Stimulated activated naive CD8-positive, alpha-beta T cell treated with anti-CD3 and anti-CD28 coated beads, Interleukin-15, Interleukin-2, amounts not matched to agents 100 ng/mL and 50 ng/mL, for 24 hours (primary cell): ENCODE measurements around the gene MAST1.
A peak's percentile ranks its signal among the peaks of the same experiment; 100 is the strongest.
"Not testable (repeated sequence)": the region's sequence is repeated elsewhere in the genome, so short reads cannot be mapped to it uniquely, and the experiment has no call there.

ENCODE experiments used
- H3K27ac Mint-ChIP-seq: one replicate; pipeline ENCODE4 v1.8.0; 2021; ENCODE audit warnings: mild to moderate bottlenecking, mixed read lengths
- H3K27me3 Mint-ChIP-seq: one replicate; pipeline ENCODE4 v1.8.0; 2021; ENCODE audit warnings: mixed read lengths
- H3K36me3 Mint-ChIP-seq: one replicate; pipeline ENCODE4 v1.8.0; 2021; ENCODE audit warnings: low read depth, mixed read lengths
- H3K4me1 Mint-ChIP-seq: one replicate; pipeline ENCODE4 v1.8.0; 2021; ENCODE audit warnings: low read depth, mixed read lengths
- H3K4me3 Mint-ChIP-seq: one replicate; pipeline ENCODE4 v1.8.0; 2021; ENCODE audit warnings: mild to moderate bottlenecking, mixed read lengths
- H3K9me3 Mint-ChIP-seq: one replicate; pipeline ENCODE4 v1.8.0; 2021; ENCODE audit warnings: mixed read lengths

Gene MAST1

DNA sequence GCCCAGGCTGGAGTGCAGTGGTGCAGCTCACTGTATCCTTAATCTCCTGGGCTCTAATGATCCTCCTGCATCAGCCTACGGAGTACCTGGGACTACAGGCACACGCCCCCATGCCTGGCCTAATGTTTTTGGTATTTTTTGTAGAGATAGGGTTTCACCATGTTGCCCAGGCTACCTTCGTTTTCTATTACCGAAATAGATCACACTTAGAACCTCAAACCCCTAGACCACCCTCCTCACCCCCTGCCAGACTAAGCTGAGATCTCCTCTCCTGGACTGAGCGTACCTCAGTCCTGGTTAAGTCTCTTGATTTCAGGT lies 48.3 kb downstream of the MAST1 start:
- peak overlapping the region; percentile 38 for H3K27ac Mint-ChIP-seq
- peaks cover 31% of the 10 kb centered on the region for H3K4me1 Mint-ChIP-seq
- H3K36me3 Mint-ChIP-seq: no peaks in the 10 kb centered on the region
- no peaks in the 10 kb centered on the region for H3K27me3 Mint-ChIP-seq
- peak overlapping the region; percentile 60 for H3K4me3 Mint-ChIP-seq
- H3K9me3 Mint-ChIP-seq: no peaks in the 10 kb centered on the region

DNA sequence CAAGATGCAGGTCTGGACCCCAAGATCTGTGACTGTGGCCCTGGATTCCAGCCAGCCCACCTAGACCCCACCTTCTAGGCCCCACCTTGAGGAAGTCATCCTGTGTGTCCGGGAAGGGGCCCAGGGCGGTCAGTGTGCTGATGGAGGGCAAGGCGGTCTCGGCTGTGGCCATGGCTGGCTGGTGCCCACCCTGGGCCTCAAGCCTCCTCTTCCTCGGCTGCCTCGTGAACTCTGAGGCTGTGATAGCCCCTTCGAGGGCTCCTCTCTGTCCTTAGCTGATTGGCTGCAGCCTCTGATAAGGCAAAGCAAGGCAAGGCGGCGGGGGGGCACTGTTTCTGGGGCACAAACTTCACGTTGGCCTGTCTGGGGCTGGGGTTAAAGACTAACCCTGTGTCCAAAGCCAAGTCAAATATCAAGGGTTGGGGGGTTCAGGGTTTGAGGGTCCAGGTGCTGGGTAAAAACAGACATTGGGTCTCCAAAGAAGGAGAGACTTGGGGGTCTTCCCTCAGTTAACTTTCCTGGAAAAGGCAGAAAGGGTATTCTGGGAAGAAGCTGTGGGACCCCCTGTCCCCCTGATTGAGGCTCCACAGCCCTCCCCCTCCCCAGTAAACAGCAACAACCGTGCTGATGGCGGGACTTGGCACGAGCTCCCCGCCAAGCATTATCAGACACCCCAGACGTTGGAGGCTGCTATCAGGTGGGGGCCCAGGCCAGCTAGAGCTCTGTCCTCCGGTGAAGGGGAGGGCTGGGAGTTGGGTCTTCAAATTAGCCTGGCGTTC lies 48.8 kb downstream of the MAST1 start, which contains the start of gene KLF1:
TSS of gene KLF1 (minus strand) at position 233 of the 779 bp plus-strand sequence. CDS start at position 172, 61 bp downstream.
- Mint-ChIP-seq H3K4me1 (peaks cover 34% of the 10 kb centered on the region), H3K27ac (peak within 1 kb of the TSS; percentile 38), H3K27me3 (no peaks in the 10 kb centered on the region), H3K36me3 (no peaks in the 10 kb centered on the region), H3K4me3 (peak within 1 kb of the TSS; percentile 60), H3K9me3 (no peaks in the 10 kb centered on the region)

DNA sequence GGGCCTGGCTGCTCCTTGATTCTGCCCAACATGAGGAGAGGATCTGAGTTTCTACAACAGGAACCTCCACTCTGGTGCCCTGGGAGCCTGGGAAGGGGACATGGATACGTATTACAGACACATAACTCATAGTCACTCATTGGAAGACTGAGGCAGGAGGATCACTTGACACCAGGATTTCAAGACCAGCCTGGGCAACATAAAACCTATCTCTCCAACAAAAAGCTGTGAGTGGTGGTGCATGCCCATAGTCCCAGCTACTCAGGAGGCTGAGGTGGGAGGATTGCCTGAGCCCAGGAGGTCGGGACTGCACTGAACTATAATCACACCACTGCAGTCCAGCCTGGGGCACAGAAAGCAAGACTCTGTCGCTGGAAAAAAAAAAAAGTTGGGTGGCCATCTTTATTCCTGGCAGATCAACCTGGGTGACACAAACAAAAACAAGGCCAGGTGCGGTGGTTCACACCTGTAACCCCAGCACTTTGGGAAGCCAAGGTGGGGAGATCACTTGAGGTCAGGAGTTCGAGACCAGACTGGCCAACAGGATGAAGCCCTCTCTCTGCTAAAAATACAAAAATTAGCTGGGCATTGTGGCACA lies 49.8 kb downstream of the MAST1 start:
- Mint-ChIP-seq H3K9me3 (no peaks in the 10 kb centered on the region), H3K4me3 (no peak overlapping the region), H3K4me1 (peaks cover 31% of the 10 kb centered on the region), H3K36me3 (peaks cover under 1% of the 10 kb centered on the region), H3K27me3 (no peaks in the 10 kb centered on the region), H3K27ac (no peak overlapping the region)

DNA sequence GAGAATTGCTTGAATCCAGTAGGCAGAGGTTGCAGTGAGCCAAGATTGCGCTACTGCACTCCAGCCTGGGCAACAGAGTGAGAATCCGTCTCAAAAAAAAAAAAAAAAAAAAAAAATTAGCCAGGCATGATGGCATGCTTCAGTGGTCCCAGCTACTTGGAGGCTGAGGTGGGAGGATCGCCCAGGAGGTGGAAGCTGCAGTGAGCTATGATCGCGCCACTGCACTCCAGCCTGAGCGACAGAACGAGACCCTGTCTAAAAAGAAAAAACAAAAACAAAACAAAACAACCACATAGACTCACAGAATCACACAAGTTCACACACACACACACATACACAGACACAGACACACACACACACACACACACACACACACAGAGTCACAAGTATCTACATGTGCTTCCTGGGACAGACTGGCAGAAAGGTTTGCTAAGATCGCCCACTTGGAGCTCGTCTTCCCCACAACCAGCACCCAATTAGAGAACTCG lies 52.0 kb downstream of the MAST1 start:
- H3K4me3 Mint-ChIP-seq: peak overlapping the region; percentile 99
- H3K36me3 Mint-ChIP-seq: peaks cover 21% of the 10 kb centered on the region
- peak overlapping the region; percentile 95 for H3K27ac Mint-ChIP-seq
- H3K27me3 Mint-ChIP-seq, H3K9me3 Mint-ChIP-seq: not testable (repeated sequence)
- H3K4me1 Mint-ChIP-seq: peaks cover 26% of the 10 kb centered on the region

DNA sequence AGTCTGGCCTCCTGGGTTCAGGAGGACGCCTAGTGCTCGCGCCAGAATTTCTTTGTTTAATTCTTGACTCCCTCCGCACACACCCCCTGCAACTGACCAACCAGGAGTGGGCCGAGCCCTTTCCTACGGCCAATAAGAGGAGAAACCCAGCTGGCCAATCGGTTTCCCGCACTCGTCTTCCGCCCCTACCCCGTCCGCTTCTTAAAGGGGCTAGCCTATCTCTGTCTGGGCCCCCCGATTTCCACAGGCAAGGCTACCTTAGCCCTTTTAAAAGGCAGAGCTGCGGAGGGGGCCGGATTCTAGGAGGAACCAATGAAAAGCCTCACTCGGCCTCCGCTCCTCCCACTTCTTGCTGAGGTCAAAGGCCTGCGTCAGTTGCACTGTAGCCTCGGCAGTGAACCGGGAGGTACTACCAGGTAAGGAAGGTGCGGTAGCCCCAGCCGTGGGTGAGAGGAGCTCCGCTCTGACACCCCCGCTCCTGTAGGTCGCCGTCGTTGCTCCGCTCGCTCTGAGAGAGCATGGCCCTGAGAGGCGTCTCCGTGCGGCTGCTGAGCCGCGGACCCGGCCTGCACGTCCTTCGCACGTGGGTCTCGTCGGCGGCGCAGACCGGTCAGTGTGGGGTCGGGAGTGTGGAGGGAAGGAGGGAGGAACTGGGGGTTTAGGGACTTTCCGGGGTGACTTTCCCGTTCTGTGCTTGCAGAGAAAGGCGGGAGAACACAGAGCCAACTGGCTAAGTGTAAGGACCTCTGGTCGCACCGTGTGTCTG lies 52.7 kb downstream of the MAST1 start, which contains the start of gene GCDH:
TSS of gene GCDH (plus strand) at position 374 of the 766 bp plus-strand sequence. CDS start at position 519, 145 bp downstream.
- Mint-ChIP-seq H3K9me3 (no peaks in the 10 kb centered on the region), H3K36me3 (peaks cover 21% of the 10 kb centered on the region), H3K27ac (peak within 1 kb of the TSS; percentile 95), H3K27me3 (no peaks in the 10 kb centered on the region), H3K4me1 (peaks cover 25% of the 10 kb centered on the region), H3K4me3 (peak within 1 kb of the TSS; percentile 99)

DNA sequence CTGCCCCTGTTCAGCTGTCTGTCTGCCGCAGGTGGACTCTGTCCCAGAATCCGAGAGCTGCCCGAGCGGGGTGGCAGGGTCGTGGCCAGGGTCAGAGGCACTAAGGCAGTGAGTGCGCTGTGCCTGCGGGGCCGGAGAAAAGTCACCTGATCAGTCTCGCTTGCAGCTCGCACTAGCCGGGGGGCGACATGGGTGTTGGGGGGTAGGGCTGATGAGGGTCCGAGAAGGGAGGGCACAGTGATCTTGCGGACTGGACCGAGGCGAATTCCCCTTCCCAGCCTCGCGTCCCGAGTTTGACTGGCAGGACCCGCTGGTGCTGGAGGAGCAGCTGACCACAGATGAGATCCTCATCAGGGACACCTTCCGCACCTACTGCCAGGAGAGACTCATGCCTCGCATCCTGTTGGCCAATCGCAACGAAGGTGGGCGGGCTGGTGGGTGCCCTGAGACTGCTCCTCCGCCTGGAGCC lies 53.3 kb downstream of the MAST1 start:
- Mint-ChIP-seq H3K36me3 (peaks cover 21% of the 10 kb centered on the region), H3K27me3 (no peaks in the 10 kb centered on the region), H3K4me1 (peaks cover 25% of the 10 kb centered on the region), H3K4me3 (peak overlapping the region; percentile 99), H3K27ac (peak overlapping the region; percentile 95), H3K9me3 (no peaks in the 10 kb centered on the region)

- no peak overlapping the region for H3K4me3 Mint-ChIP-seq
- H3K27me3 Mint-ChIP-seq: no peaks in the 10 kb centered on the region
- H3K36me3 Mint-ChIP-seq: peaks cover 26% of the 10 kb centered on the region
- no peaks in the 10 kb centered on the region for H3K9me3 Mint-ChIP-seq
- no peak overlapping the region for H3K27ac Mint-ChIP-seq
- peaks cover 25% of the 10 kb centered on the region for H3K4me1 Mint-ChIP-seq
Observed at GRCh38 chr19:12893582-12893981, 55.3 kb downstream of the MAST1 start.

- Mint-ChIP-seq H3K9me3 (no peaks in the 10 kb centered on the region), H3K36me3 (peaks cover 29% of the 10 kb centered on the region), H3K27ac (no peak overlapping the region), H3K4me1 (peaks cover 27% of the 10 kb centered on the region), H3K4me3 (no peak overlapping the region), H3K27me3 (no peaks in the 10 kb centered on the region)
Observed at GRCh38 chr19:12896460-12896859, 58.1 kb downstream of the MAST1 start.

- H3K4me1 Mint-ChIP-seq: peaks cover 16% of the 10 kb centered on the region
- no peak overlapping the region for H3K4me3 Mint-ChIP-seq
- H3K27me3 Mint-ChIP-seq: no peaks in the 10 kb centered on the region
- peaks cover 13% of the 10 kb centered on the region for H3K36me3 Mint-ChIP-seq
- H3K9me3 Mint-ChIP-seq: no peaks in the 10 kb centered on the region
- H3K27ac Mint-ChIP-seq: no peak overlapping the region
Observed at GRCh38 chr19:12899891-12900518, 61.7 kb downstream of the MAST1 start.

DNA sequence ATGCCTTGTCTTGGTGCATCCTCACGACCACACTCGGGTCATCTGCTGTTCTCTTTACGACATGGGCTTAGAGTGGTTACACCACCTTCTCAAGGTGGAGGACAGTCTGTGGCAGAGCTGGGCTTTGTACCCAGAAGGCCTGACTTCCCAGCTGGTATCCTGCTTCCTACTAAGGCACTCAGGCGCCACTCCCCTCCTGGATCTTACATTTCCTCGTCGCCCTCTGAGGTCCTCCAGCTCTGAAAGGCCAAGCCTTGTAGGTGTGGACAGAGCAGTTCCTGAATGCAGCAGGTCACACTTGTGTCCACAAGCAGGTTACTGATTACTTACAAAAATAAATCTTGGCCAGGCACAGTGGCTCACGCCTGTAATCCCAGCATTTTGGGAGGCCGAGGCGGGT lies 68.9 kb downstream of the MAST1 start:
- no peaks in the 10 kb centered on the region for H3K27me3 Mint-ChIP-seq
- no peak overlapping the region for H3K4me3 Mint-ChIP-seq
- peaks cover under 1% of the 10 kb centered on the region for H3K36me3 Mint-ChIP-seq
- no peaks in the 10 kb centered on the region for H3K4me1 Mint-ChIP-seq
- H3K27ac Mint-ChIP-seq: no peak overlapping the region
- no peaks in the 10 kb centered on the region for H3K9me3 Mint-ChIP-seq

GRCh38 chr19:12912571-12912970 lies 74.3 kb downstream of the MAST1 start:
- Mint-ChIP-seq H3K27ac (no peak overlapping the region), H3K27me3 (no peaks in the 10 kb centered on the region), H3K4me3 (no peak overlapping the region), H3K36me3 (no peaks in the 10 kb centered on the region), H3K4me1 (peaks cover 20% of the 10 kb centered on the region), H3K9me3 (no peaks in the 10 kb centered on the region)

GRCh38 chr19:12913011-12913561 lies 74.8 kb downstream of the MAST1 start:
- H3K27ac Mint-ChIP-seq: no peak overlapping the region
- H3K36me3 Mint-ChIP-seq: no peaks in the 10 kb centered on the region
- H3K27me3 Mint-ChIP-seq: no peaks in the 10 kb centered on the region
- H3K9me3 Mint-ChIP-seq: no peaks in the 10 kb centered on the region
- H3K4me3 Mint-ChIP-seq: no peak overlapping the region
- H3K4me1 Mint-ChIP-seq: peaks cover 20% of the 10 kb centered on the region

GRCh38 chr19:12913851-12914690 lies 75.8 kb downstream of the MAST1 start:
- Mint-ChIP-seq H3K4me1 (peaks cover 29% of the 10 kb centered on the region), H3K27me3 (no peaks in the 10 kb centered on the region), H3K36me3 (no peaks in the 10 kb centered on the region), H3K4me3 (peak overlapping the region; percentile 45), H3K9me3 (no peaks in the 10 kb centered on the region), H3K27ac (peak overlapping the region; percentile 91)

DNA sequence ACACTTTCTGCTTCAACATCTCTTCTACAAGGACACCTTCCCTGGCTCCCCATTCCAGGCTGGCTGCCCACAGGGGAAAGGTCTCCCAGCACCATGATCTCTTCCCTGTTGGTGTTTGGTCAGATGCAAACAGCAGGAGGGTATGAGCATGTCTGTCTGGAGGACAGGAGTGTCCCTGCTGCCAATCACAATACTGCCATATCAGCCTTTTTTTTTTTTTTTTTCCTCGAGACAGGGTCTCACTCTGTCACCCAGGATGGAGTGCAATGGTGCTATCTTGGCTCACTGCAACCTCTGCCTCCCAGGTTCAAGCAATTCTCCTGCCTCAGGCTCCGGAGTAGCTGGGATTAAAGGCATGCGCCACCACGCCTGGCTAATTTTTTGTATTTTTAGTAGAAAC lies 77.5 kb downstream of the MAST1 start:
- H3K27me3 Mint-ChIP-seq, H3K9me3 Mint-ChIP-seq, H3K4me3 Mint-ChIP-seq, H3K36me3 Mint-ChIP-seq: not testable (repeated sequence)
- Mint-ChIP-seq H3K4me1 (peaks cover 38% of the 10 kb centered on the region), H3K27ac (peak overlapping the region; percentile 36)
